ENCODE data around the gene COL20A1. TPM values are rescaled to one million over a fixed set of nuclear protein-coding genes. Genes with fewer than 3 reads are reported as not detected.

Gene COL20A1
- total RNA-seq, 1 donor from 2014 or later, result 0.25 TPM

- peaks cover 4% of the 10 kb centered on the region for H3K4me1 Mint-ChIP-seq
- H3K4me3 Mint-ChIP-seq, result no peak overlapping the region
- H3K27ac Mint-ChIP-seq, result no peak overlapping the region
- no peaks in the 10 kb centered on the region for H3K36me3 Mint-ChIP-seq
- no peaks in the 10 kb centered on the region for H3K9me3 Mint-ChIP-seq
- TF ChIP-seq, protein P1, sequence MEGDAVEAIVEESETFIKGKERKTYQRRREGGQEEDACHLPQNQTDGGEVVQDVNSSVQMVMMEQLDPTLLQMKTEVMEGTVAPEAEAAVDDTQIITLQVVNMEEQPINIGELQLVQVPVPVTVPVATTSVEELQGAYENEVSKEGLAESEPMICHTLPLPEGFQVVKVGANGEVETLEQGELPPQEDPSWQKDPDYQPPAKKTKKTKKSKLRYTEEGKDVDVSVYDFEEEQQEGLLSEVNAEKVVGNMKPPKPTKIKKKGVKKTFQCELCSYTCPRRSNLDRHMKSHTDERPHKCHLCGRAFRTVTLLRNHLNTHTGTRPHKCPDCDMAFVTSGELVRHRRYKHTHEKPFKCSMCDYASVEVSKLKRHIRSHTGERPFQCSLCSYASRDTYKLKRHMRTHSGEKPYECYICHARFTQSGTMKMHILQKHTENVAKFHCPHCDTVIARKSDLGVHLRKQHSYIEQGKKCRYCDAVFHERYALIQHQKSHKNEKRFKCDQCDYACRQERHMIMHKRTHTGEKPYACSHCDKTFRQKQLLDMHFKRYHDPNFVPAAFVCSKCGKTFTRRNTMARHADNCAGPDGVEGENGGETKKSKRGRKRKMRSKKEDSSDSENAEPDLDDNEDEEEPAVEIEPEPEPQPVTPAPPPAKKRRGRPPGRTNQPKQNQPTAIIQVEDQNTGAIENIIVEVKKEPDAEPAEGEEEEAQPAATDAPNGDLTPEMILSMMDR (IDR thresholded peaks at IDR 0.05; ENCODE audit: unreplicated experiment), result no peak
- DNase-seq (ENCODE audit: low spot score in 2 of 2, unreplicated experiment in 2 of 2), result no peak
- H3K27me3 Mint-ChIP-seq (ENCODE audit: low read depth), result peaks cover 16% of the 10 kb centered on the region
Observed at GRCh38 chr20:63344616-63345327, 51.8 kb downstream of the COL20A1 start.

DNA sequence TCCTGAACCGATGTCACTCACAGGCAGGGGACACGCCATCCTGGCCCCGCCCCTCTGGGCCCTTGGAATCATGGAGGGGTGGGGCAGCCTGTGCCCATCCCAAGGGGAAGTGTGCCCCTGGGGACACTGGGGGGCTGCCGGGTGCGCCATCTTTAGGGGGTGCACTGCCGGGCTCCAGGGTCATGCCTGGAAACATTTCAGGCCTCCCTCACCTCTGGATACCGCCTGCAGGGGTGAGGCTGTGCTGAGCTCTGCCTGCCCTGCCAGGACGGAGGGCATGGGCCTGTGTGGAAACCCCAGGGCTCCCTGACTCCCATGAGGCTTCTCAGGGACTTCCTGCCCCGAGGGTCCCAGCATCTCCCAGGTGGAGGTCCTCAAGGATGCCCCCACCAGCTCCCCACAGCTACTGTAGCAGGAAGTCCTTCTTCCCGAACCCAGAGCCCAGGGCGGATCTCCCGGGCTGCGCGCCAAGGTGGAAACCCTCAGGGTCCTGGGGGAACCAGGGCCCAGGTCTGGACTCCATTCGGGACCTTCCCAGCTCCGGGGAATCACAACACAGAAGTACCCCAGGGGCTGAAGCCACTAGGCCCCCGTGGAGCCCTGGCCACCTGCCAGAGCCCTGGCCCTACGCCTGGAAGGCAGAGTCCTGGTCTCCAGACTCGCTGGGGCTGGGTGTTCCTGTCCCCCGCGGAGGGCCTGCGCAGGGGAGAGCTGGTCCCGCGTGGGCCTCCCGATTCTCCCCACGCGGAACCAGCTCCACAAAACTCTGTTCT, 52.5 kb downstream of the COL20A1 start:
- no peaks in the 10 kb centered on the region for H3K36me3 Mint-ChIP-seq
- H3K4me1 Mint-ChIP-seq, result peaks cover 4% of the 10 kb centered on the region
- H3K27me3 Mint-ChIP-seq (ENCODE audit: low read depth), result peaks cover 16% of the 10 kb centered on the region
- no peak for DNase-seq (ENCODE audit: low spot score in 2 of 2, unreplicated experiment in 2 of 2)
- H3K4me3 Mint-ChIP-seq, result no peak overlapping the region
- H3K9me3 Mint-ChIP-seq, result peaks cover 4% of the 10 kb centered on the region
- no peak overlapping the region for H3K27ac Mint-ChIP-seq
- TF ChIP-seq, protein P1 (IDR thresholded peaks at IDR 0.05; ENCODE audit: unreplicated experiment), result no peak

- no peak overlapping the region for H3K4me3 Mint-ChIP-seq
- H3K27me3 Mint-ChIP-seq (ENCODE audit: low read depth), result peaks cover 9% of the 10 kb centered on the region
- H3K4me1 Mint-ChIP-seq, result peaks cover 4% of the 10 kb centered on the region
- H3K9me3 Mint-ChIP-seq, result peaks cover 6% of the 10 kb centered on the region
- TF ChIP-seq, protein P1 (IDR thresholded peaks at IDR 0.05; ENCODE audit: unreplicated experiment), result no peak
- H3K36me3 Mint-ChIP-seq, result no peaks in the 10 kb centered on the region
- no peak overlapping the region for H3K27ac Mint-ChIP-seq
- DNase-seq (ENCODE audit: low spot score in 2 of 2, unreplicated experiment in 2 of 2), result no peak
Observed at GRCh38 chr20:63346131-63347080, 53.4 kb downstream of the COL20A1 start.

GRCh38 chr20:63347081-63347741, 54.2 kb downstream of the COL20A1 start:
- TF ChIP-seq, protein P1 (IDR thresholded peaks at IDR 0.05; ENCODE audit: unreplicated experiment), result no peak
- H3K27ac Mint-ChIP-seq, result no peak overlapping the region
- H3K4me1 Mint-ChIP-seq, result peaks cover 4% of the 10 kb centered on the region
- DNase-seq (ENCODE audit: low spot score in 2 of 2, unreplicated experiment in 2 of 2), result no peak
- peaks cover 4% of the 10 kb centered on the region for H3K27me3 Mint-ChIP-seq (ENCODE audit: low read depth)
- no peaks in the 10 kb centered on the region for H3K36me3 Mint-ChIP-seq
- H3K4me3 Mint-ChIP-seq, result no peak overlapping the region
- H3K9me3 Mint-ChIP-seq, result peaks cover 6% of the 10 kb centered on the region
